ENCODE results near the gene CACNA2D3.

GRCh38 chr3:54131890-54132289 lies 9.5 kb downstream of the CACNA2D3 start:
- TF ChIP-seq, protein P1, sequence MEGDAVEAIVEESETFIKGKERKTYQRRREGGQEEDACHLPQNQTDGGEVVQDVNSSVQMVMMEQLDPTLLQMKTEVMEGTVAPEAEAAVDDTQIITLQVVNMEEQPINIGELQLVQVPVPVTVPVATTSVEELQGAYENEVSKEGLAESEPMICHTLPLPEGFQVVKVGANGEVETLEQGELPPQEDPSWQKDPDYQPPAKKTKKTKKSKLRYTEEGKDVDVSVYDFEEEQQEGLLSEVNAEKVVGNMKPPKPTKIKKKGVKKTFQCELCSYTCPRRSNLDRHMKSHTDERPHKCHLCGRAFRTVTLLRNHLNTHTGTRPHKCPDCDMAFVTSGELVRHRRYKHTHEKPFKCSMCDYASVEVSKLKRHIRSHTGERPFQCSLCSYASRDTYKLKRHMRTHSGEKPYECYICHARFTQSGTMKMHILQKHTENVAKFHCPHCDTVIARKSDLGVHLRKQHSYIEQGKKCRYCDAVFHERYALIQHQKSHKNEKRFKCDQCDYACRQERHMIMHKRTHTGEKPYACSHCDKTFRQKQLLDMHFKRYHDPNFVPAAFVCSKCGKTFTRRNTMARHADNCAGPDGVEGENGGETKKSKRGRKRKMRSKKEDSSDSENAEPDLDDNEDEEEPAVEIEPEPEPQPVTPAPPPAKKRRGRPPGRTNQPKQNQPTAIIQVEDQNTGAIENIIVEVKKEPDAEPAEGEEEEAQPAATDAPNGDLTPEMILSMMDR (IDR thresholded peaks at IDR 0.05): no peak
- TF ChIP-seq POLR2A (IDR thresholded peaks at IDR 0.05) (no peak), EP300 (IDR thresholded peaks at IDR 0.05) (no peak)

All from tibial nerve (tissue), 4 donors.